A549 (cell line): ENCODE data around the gene GAL3ST2. TPM values are rescaled to one million over a fixed set of nuclear protein-coding genes. Genes with fewer than 3 reads are reported as not detected.

Source experiments
- ATAC-seq, 2 experiments: fragments of 200-7000 bp in 1 of 2; fragments of >200 bp in 1 of 2; cut with Nextera tagmentation in 1 of 2; cut with Tn5 transposase in 1 of 2; 3 replicates each; pipeline versions ENCODE4 v1.8.0 to v1.9.1; 2018 to 2020; ENCODE audit warnings: mild to moderate bottlenecking in 1 of 2, moderate library complexity in 1 of 2
- CTCF ChIA-PET: fragments of 300-600 bp; sonication (Branson Sonifier 250); formaldehyde crosslinking; extraction: SDS; loops from one replicate; lab custom pipeline; 2021; ENCODE audit warnings: antibody characterized with exemption, inconsistent platforms; lab: Yijun Ruan, JAX
- POLR2A ChIA-PET: fragments of 350-600 bp; formaldehyde crosslinking; extraction: SDS; loops from one replicate; lab custom pipeline; 2021; ENCODE audit warnings: antibody characterized with exemption, inconsistent platforms; lab: Yijun Ruan, JAX
- DNase-seq, 2 experiments: peaks; one replicate each; pipeline versions ENCODE4 v3.0.0 to v3.0.0-alpha.2; 2011 to 2016; ENCODE audit warnings: low read depth in 1 of 2, low spot score in 1 of 2
- FAIRE-seq: peaks from 2 replicates; lab custom pipeline; 2011; peaks lifted over from hg19 to GRCh38; lab: Jason Lieb, UNC
- H3K27ac ChIP-seq, 2 experiments: fragments of >200 bp; sonication (Bioruptor Twin); formaldehyde crosslinking; 3 replicates each; pipeline ENCODE4 v1.5.1; 2016 to 2017
- H3K4me1 ChIP-seq: fragments of >200 bp; sonication (Bioruptor Twin); formaldehyde crosslinking; 3 replicates; pipeline ENCODE4 v1.6.1; 2016
- H3K4me2 ChIP-seq: fragments of >200 bp; sonication (Bioruptor Twin); formaldehyde crosslinking; 3 replicates; pipeline ENCODE4 v1.6.1; 2016
- H3K4me3 ChIP-seq: fragments of >200 bp; sonication (Bioruptor Twin); formaldehyde crosslinking; 3 replicates; pipeline ENCODE4 v1.5.1; 2016
- H3K9me3 ChIP-seq: fragments of >200 bp; sonication (Bioruptor Twin); formaldehyde crosslinking; 3 replicates; pipeline ENCODE4 v1.6.1; 2016
- CBX8 ChIP-seq: fragments of 200-600 bp; sonication (generic); IDR thresholded peaks from 2 replicates; pipeline ENCODE4 v1.6.1; 2016
- EP300 ChIP-seq, 2 experiments: fragments of >200 bp; sonication (Bioruptor Twin); formaldehyde crosslinking; IDR thresholded peaks; 2 replicates in 1 of 2; 3 replicates in 1 of 2; pipeline ENCODE4 v1.6.1; 2016 to 2017
- FOSL2 ChIP-seq, 2 experiments: fragments of 450-650 bp in 1 of 2; fragments of >200 bp in 1 of 2; sonication (Bioruptor Twin) in 1 of 2; formaldehyde crosslinking; IDR thresholded peaks; 2 replicates each; pipeline versions ENCODE4 v1.5.0 to v1.6.1; 2016 to 2020; ENCODE audit warnings: mild to moderate bottlenecking in 1 of 2, moderate library complexity in 1 of 2
- HOXB13 ChIP-seq: fragments of 250-450 bp; sonication (Bioruptor Pico); IDR thresholded peaks from 2 replicates; pipeline ENCODE4 v1.5.0; 2020; ENCODE audit warnings: low read depth, mild to moderate bottlenecking, moderate library complexity
- HOXB5 ChIP-seq: fragments of 250-450 bp; sonication (Bioruptor Pico); IDR thresholded peaks from 2 replicates; pipeline ENCODE4 v1.5.0; 2020; ENCODE audit warnings: mild to moderate bottlenecking, moderate library complexity
- JUNB ChIP-seq: fragments of >200 bp; sonication (Bioruptor Twin); formaldehyde crosslinking; IDR thresholded peaks from 2 replicates; pipeline ENCODE4 v1.6.1; 2016
- MAZ ChIP-seq: fragments of 150-350 bp; IDR thresholded peaks from 2 replicates; pipeline ENCODE4 v1.6.1; 2014; ENCODE audit warnings: antibody characterized with exemption, low read depth, low read length, borderline replicate concordance
- NFE2L2 ChIP-seq: fragments of 150-350 bp; conservative IDR thresholded peaks from 2 replicates; pipeline ENCODE4 v1.6.1; 2014; ENCODE audit warnings: low read length
- NPAS2 ChIP-seq: fragments of 250-450 bp; sonication (Bioruptor Pico); IDR thresholded peaks from 2 replicates; pipeline ENCODE4 v1.8.0; 2022; ENCODE audit warnings: mild to moderate bottlenecking, moderate library complexity, borderline replicate concordance
- NR3C1 ChIP-seq: fragments of >200 bp; sonication (Bioruptor Twin); formaldehyde crosslinking; IDR thresholded peaks from 3 replicates; pipeline ENCODE4 v1.6.1; 2017
- POLR2A ChIP-seq: IDR thresholded peaks from 2 replicates; pipeline ENCODE4 v1.6.1; 2012; ENCODE audit warnings: mild to moderate bottlenecking, low read length
- POLR2AphosphoS2 ChIP-seq: conservative IDR thresholded peaks from 2 replicates; pipeline ENCODE4 v1.6.1; 2012; ENCODE audit warnings: low read length, improper control_type of control experiment, inconsistent platforms
- RARB ChIP-seq: fragments of 250-450 bp; sonication (Bioruptor Pico); IDR thresholded peaks from 2 replicates; pipeline ENCODE4 v1.8.0; 2021; ENCODE audit warnings: mild to moderate bottlenecking, moderate library complexity
- RNF2 ChIP-seq: fragments of 200-600 bp; sonication (generic); IDR thresholded peaks from 2 replicates; pipeline ENCODE4 v1.6.1; 2016; ENCODE audit warnings: low read depth, mild to moderate bottlenecking, antibody characterized with exemption, moderate library complexity, borderline replicate concordance
- TFCP2L1 ChIP-seq: fragments of 250-450 bp; sonication (Bioruptor Pico); IDR thresholded peaks from 2 replicates; pipeline ENCODE4 v1.5.0; 2021; ENCODE audit warnings: mild to moderate bottlenecking
- TP53 ChIP-seq: fragments of 250-450 bp; sonication (Bioruptor Pico); IDR thresholded peaks from 2 replicates; pipeline ENCODE4 v1.5.0; 2021; ENCODE audit warnings: mild to moderate bottlenecking, moderate library complexity
- ZNF302 ChIP-seq: fragments of 250-450 bp; sonication (Bioruptor Pico); IDR thresholded peaks from 2 replicates; pipeline ENCODE4 v1.9.0; 2021; ENCODE audit warnings: inconsistent platforms, mild to moderate bottlenecking, moderate library complexity
- WGBS: methylation state at CpG from one replicate; pipeline ENCODE4 v1.1.6; 2017; ENCODE audit errors: missing lambda C conversion rate; 5-methylcytosine and 5-hydroxymethylcytosine counted together
- polyA plus RNA-seq, 4 experiments: library from polyadenylated mRNA; depleted of rRNA in 3 of 4; stranded (reverse); fragments of >200 nt; fragmentation: RNase III in 1 of 4; extraction: RNeasy Plus Mini Kit Qiagen cat#74134 plus additional on column Dnase treatment in 1 of 4; gene quantifications; 2 replicates in 3 of 4; 3 replicates in 1 of 4; pipeline ENCODE4 v1.2.3, GENCODE V29; 2011 to 2017
- TF ChIP-seq, protein P1 (sequence below): fragments of >200 bp; sonication (Bioruptor Twin); formaldehyde crosslinking; IDR thresholded peaks from 2 replicates; pipeline ENCODE4 v1.6.1; 2016
- TF ChIP-seq, protein P2 (sequence below): IDR thresholded peaks from 2 replicates; pipeline ENCODE4 v1.6.1; 2012; ENCODE audit warnings: low read depth, borderline replicate concordance
- TF ChIP-seq, protein P3 (sequence below): IDR thresholded peaks from 2 replicates; pipeline ENCODE4 v1.6.1; 2012

GAL3ST2 gene
- polyA plus RNA-seq, 2 of the 4 experiments (the other 2 are of a cell fraction), result 0.61 TPM; not detected in 1

DNA sequence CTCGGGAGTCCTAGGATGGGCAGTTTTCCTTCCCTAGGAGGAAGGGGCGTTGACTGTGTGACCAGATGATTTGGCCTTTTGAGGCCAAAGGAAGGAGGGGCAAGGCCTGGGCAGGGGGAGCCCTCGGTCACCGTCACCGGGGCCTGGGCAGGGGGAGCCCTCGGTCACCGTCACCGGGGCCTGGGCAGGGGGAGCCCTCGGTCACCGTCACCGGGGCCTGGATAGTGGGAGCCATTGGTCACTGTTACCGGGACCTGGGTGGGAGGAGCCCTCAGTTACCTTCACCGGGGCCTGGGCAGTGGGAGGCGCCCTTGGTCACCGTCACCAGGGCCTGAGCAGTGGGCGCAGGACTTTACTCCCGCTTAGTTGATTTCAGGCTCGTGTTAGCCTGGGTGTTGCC, 24.8 kb upstream of the GAL3ST2 start:
- ATAC-seq (no peak), DNase-seq (no peak), FAIRE-seq (no peak)
- no peak overlapping the region for H3K4me2 ChIP-seq
- no peak overlapping the region for H3K4me3 ChIP-seq
- no peak overlapping the region for H3K27ac ChIP-seq
- ChIA-PET POLR2A (no interaction called here), CTCF (no interaction called here)
- 98% methylated on average over 9 of the region's 18 CpGs for WGBS
- TF ChIP-seq, protein P1, sequence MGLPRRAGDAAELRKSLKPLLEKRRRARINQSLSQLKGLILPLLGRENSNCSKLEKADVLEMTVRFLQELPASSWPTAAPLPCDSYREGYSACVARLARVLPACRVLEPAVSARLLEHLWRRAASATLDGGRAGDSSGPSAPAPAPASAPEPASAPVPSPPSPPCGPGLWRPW, result no peak
- TF ChIP-seq NR3C1, result no peak
- no peak for TF ChIP-seq NPAS2
- TF ChIP-seq HOXB5 (CRISPR knock-in tag), result no peak
- no peak for TF ChIP-seq ZNF302 (CRISPR knock-in tag)
- TF ChIP-seq NFE2L2, result no peak
- TF ChIP-seq, protein P2, sequence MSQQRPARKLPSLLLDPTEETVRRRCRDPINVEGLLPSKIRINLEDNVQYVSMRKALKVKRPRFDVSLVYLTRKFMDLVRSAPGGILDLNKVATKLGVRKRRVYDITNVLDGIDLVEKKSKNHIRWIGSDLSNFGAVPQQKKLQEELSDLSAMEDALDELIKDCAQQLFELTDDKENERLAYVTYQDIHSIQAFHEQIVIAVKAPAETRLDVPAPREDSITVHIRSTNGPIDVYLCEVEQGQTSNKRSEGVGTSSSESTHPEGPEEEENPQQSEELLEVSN, result no peak
- TF ChIP-seq FOSL2 (IDR thresholded peaks at IDR 0.05), result no peak
- no peak for TF ChIP-seq FOSL2 (CRISPR knock-in tag; IDR thresholded peaks at IDR 0.05)
- no peak for TF ChIP-seq MAZ
- no peak for TF ChIP-seq POLR2AphosphoS2
- H3K4me1 ChIP-seq, result no peaks in the 10 kb centered on the region
- no peaks in the 10 kb centered on the region for H3K9me3 ChIP-seq

DNA sequence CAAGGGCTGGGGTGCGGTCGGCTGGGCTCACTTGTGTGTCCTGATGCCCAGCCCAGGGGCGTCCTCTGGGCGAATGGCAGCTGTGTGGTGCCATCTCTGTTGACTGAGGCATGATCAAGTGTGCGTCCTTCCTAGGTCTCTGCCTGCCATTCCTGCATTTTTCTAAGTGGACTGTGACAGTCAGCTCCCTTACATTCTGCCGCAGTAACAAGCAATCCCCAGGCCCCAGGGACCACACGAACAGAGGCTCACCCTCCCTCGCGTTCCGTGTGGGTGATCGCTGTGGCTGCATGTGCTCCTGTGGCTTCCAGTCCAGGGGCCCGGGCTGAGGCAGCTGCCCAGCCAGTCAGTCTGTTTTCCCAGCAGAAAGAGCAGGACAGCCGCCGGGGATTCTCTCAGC, 24.4 kb upstream of the GAL3ST2 start:
- ChIA-PET CTCF (no interaction called here), POLR2A (no interaction called here)
- no peak overlapping the region for H3K4me2 ChIP-seq
- DNase-seq (no peak), ATAC-seq (no peak), FAIRE-seq (no peak)
- no peaks in the 10 kb centered on the region for H3K9me3 ChIP-seq
- no peak overlapping the region for H3K4me3 ChIP-seq
- no peaks in the 10 kb centered on the region for H3K4me1 ChIP-seq
- no peak for TF ChIP-seq TP53 (CRISPR knock-in tag)
- TF ChIP-seq POLR2A, result no peak
- TF ChIP-seq, protein P3, sequence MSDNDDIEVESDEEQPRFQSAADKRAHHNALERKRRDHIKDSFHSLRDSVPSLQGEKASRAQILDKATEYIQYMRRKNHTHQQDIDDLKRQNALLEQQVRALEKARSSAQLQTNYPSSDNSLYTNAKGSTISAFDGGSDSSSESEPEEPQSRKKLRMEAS, result no peak
- TF ChIP-seq TFCP2L1, result no peak
- H3K27ac ChIP-seq, result no peak overlapping the region
- 96% methylated on average over 11 of the region's 14 CpGs for WGBS

DNA sequence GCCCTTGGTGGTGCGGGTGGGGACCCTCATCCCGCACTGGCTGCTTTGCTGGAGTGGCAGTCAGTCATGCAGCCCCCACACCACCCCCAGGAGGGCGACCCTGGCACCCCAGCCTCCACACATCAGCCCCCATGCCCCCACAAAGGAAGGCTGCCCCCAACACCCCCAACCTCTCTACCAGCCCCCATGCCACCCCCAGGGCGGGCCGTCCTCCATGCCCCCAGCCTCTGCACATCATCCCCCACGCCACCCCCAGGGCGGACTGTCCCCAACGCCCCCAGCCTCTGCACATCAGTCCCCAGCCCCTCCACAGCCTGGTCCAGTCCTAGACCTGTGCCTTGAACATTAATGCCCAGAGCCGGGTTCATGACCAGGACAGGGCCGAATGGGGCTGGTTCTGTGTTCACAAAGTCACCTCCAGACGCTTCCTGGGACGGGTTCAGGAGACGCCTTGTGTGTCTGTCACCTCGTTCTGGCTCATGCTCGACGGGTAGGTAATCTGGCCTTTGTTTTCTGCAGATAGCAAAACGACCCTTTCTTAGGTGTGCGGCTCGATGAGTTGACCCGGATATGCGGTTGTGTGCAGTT, 23.8 kb upstream of the GAL3ST2 start:
- no peak for TF ChIP-seq RARB
- WGBS, result 91% methylated on average over 14 of the region's 21 CpGs
- Histone ChIP-seq H3K4me1 (no peaks in the 10 kb centered on the region), H3K27ac (peak overlapping the region in 1 of 2 experiments; percentile 52; a peak in 2 of 6 replicates), H3K4me2 (no peak overlapping the region), H3K4me3 (no peak overlapping the region), H3K9me3 (no peaks in the 10 kb centered on the region)
- DNase-seq (no peak), ATAC-seq (no peak), FAIRE-seq (no peak)
- ChIA-PET CTCF (no interaction called here), POLR2A (no interaction called here)

DNA sequence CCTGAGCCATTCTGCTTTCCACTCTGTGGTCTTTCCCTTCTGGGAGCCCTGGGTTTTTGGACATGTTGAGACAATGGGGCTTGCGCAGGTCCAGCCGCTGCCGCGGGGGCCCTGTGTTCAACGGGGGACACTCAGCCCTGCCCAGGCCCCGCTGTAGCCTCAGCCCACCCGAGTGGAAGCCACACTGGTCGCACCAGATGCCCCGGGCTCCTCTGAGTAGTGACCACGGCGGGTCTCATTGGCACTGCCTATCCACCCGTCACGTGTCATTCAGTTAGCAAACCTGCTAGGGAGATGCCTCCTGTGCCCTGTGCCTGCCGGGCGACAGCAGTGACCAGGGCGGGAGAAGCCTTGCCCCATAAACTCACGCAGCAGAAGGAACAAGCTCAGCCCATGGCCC, 23.1 kb upstream of the GAL3ST2 start:
- Histone ChIP-seq H3K4me1 (no peaks in the 10 kb centered on the region), H3K9me3 (no peaks in the 10 kb centered on the region), H3K4me3 (no peak overlapping the region), H3K27ac (peak overlapping the region in 1 of 2 experiments; percentile 52; a peak in 2 of 6 replicates), H3K4me2 (no peak overlapping the region)
- no peak for ATAC-seq
- POLR2A ChIA-PET, result no interaction called here
- no peak for TF ChIP-seq MAZ
- TF ChIP-seq POLR2AphosphoS2, result no peak
- no peak for TF ChIP-seq NPAS2
- WGBS, result 88% methylated on average over 10 of the region's 17 CpGs
- CTCF ChIA-PET, result no interaction called here
- FAIRE-seq, result no peak
- DNase-seq, result no peak

DNA sequence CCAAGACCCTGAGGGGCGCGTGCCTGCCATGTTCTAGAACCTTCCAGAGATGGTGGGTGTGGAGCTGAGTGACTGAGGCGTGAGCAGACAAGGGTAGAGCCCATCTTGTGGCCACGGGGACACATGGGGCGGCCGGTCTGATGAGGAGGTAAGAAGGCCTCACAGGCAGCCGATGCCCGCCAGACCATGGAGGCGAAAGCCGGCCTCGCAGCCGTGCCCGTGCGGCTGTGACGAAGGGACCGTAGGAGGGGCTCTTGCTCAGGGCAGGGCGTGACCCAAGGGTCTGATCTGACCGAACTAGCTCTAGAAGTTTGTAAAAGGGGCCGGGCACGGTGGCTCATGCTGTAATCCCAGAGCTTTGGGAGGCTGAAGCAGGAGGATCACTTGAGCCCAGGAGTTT, 22.6 kb upstream of the GAL3ST2 start:
- H3K9me3 ChIP-seq, result no peaks in the 10 kb centered on the region
- FAIRE-seq, result no peak

More for the DNA sequence above, 22.6 kb upstream of the GAL3ST2 start:
- no peak overlapping the region for H3K4me2 ChIP-seq
- no peak for TF ChIP-seq RNF2
- TF ChIP-seq HOXB13, result no peak
- no peak for TF ChIP-seq CBX8
- no peak for TF ChIP-seq EP300 (IDR thresholded peaks at IDR 0.05)
- no peak for TF ChIP-seq TFCP2L1
- TF ChIP-seq JUNB, result no peak
- H3K4me3 ChIP-seq, result no peak overlapping the region
- ChIA-PET POLR2A (no interaction called here), CTCF (no interaction called here)
- H3K27ac ChIP-seq, result no peak overlapping the region
- DNase-seq, result no peak
- WGBS, result 92% methylated on average over 20 of the region's 20 CpGs
- no peak for ATAC-seq
- no peaks in the 10 kb centered on the region for H3K4me1 ChIP-seq
